GM20000 (cell line): Measurements from ENCODE around the gene SPOCK1.
"Not testable (repeated sequence)": the region's sequence is repeated elsewhere in the genome, so short reads cannot be mapped to it uniquely, and the experiment has no call there.

ENCODE experiments used
- DNase-seq: peaks from one replicate; pipeline ENCODE4 v3.0.0; 2012; ENCODE audit warnings: low spot score
- TF ChIP-seq, protein P1 (sequence below): IDR thresholded peaks from 2 replicates; pipeline ENCODE4 v1.5.1; 2012; ENCODE audit warnings: mild to moderate bottlenecking, control low read depth; ENCODE audit errors: extremely low read depth, missing control alignments

Gene SPOCK1

GRCh38 chr5:137236252-137236651 lies 262.9 kb downstream of the SPOCK1 start:
- TF ChIP-seq, protein P1, sequence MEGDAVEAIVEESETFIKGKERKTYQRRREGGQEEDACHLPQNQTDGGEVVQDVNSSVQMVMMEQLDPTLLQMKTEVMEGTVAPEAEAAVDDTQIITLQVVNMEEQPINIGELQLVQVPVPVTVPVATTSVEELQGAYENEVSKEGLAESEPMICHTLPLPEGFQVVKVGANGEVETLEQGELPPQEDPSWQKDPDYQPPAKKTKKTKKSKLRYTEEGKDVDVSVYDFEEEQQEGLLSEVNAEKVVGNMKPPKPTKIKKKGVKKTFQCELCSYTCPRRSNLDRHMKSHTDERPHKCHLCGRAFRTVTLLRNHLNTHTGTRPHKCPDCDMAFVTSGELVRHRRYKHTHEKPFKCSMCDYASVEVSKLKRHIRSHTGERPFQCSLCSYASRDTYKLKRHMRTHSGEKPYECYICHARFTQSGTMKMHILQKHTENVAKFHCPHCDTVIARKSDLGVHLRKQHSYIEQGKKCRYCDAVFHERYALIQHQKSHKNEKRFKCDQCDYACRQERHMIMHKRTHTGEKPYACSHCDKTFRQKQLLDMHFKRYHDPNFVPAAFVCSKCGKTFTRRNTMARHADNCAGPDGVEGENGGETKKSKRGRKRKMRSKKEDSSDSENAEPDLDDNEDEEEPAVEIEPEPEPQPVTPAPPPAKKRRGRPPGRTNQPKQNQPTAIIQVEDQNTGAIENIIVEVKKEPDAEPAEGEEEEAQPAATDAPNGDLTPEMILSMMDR = no peak
- DNase-seq = no peak

DNA sequence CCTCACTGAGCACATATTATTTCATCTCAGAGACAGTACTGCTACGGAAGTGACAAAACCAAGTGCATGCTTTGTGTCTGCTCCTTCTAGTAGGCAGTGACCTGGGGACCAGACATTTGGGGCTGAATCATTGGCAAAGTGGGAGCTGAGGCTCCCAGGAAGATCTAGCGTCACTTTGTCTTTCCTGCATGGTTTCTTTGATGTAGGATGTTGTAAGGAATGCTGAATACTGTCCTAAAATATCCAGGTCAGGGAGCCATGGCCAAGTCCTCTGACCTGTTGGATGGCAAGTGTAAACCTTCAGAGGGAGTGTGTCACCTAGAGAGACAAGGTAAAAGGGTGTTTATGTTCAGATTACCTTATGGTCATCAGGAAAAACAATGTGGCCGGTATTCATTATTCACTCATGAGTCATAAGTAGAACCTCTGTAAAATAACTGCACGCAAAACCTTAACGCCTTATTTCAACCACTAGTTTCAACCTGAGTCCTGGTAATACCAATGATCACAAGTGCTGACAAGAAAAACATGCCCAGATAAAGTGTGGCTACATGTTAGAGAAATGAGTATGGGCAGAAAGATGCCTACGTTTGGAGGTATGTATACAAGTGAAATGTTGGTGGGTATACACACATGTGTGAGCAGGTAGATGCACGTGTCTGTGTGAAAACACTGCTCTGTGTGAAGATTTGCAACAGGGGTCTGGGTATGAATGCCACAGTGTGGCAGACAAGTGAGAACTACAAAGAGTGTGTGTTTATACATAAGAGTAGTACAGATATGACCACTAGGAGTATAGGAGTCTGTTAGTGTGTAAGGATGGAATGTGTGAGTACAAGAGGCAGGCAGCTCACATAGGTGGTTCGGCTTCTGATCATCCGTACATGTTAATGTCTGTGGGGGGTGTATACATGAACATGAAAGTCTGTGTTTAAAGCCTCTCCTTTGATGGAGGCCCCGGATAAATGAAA lies 263.9 kb downstream of the SPOCK1 start:
- TF ChIP-seq, protein P1 = no peak
- DNase-seq = no peak

- DNase-seq = no peak
- TF ChIP-seq, protein P1 = no peak
These were observed 265.4 kb downstream of the SPOCK1 start for GRCh38 chr5:137233726-137234125.

DNA sequence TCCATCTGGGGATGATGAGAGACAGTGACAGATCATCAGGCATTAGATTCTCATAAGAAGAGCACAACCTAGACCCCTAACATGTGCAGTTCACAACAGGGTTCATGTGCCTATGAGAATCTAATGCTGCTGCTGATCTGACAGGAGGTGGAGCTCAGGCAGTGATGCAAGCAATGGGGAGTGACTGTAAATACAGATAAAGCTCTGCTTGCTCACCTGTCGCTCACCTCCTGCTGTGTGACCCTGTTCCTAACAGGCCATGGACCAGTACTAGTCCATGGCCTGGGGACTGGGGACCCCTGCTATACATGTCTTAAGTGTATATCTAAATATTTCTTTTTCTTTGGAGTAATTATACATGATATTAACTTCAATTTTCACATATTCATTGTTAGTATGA lies 265.8 kb downstream of the SPOCK1 start:
- not testable (repeated sequence) for DNase-seq

DNA sequence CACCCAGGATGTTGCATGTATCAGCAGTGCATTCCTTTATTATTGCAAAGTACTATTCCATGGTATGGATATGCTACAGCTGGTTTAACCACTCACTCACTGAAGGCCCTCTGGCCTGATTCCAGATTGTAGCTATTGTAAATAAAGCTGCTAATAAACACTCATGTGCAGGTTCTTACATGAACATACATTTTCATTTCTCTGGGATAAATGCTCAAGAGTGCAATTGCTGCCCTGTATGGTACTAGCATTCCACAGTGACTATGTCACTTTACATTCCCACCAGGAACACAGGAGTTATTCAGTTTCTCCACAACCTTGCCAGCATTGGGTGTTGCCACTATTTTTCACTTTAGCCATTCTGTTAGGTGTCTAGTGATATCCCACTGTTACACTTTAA lies 267.6 kb downstream of the SPOCK1 start:
- no peak for DNase-seq
- TF ChIP-seq, protein P1 = no peak

DNA sequence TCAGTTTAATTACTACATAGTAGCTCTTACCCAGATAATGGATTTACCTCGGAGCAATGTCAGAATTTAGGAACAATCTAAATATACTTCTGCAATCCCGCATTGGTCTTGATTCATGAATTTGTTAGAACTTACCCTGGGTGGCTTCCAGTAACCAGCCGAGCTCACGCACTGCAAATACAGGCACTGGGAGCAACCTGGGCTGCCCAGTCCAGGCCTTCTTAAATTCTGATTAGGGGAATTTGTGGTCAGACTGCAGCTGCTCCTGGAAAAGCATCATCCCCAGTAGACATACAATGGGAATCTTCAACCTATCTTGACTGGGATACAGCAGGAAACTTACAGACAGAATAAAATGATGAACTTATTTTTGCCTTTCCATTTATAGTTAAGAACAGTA lies 270.3 kb downstream of the SPOCK1 start:
- TF ChIP-seq, protein P1 = no peak
- DNase-seq = no peak

GRCh38 chr5:137226081-137226480 lies 273.0 kb downstream of the SPOCK1 start:
- TF ChIP-seq, protein P1 = no peak
- DNase-seq = no peak
